WTC11 (cell line): ENCODE data around the gene OR2V2.

ENCODE experiments used
- ATF6 ChIP-seq: sonication (generic); formaldehyde crosslinking; IDR thresholded peaks from 2 replicates; pipeline ENCODE4 v1.8.1; 2023; ENCODE audit warnings: mild to moderate bottlenecking, missing genetic modification reagents
- CREM ChIP-seq: sonication (generic); formaldehyde crosslinking; IDR thresholded peaks from 2 replicates; pipeline ENCODE4 v1.8.1; 2022; ENCODE audit warnings: mild to moderate bottlenecking, missing genetic modification reagents, moderate library complexity
- NFYB ChIP-seq: sonication (generic); formaldehyde crosslinking; conservative IDR thresholded peaks from 2 replicates; pipeline ENCODE4 v1.8.0; 2022; ENCODE audit warnings: low read depth, missing genetic modification reagents
- TCF7 ChIP-seq: sonication (generic); formaldehyde crosslinking; IDR thresholded peaks from 2 replicates; pipeline ENCODE4 v1.8.0; 2022; ENCODE audit warnings: mild to moderate bottlenecking, low read depth, missing genetic modification reagents, moderate library complexity
- TF ChIP-seq, protein P1 (sequence below): fragments of 200-600 bp; IDR thresholded peaks from 2 replicates; pipeline ENCODE4 v1.8.0; 2022; ENCODE audit warnings: antibody characterized with exemption

DNA sequence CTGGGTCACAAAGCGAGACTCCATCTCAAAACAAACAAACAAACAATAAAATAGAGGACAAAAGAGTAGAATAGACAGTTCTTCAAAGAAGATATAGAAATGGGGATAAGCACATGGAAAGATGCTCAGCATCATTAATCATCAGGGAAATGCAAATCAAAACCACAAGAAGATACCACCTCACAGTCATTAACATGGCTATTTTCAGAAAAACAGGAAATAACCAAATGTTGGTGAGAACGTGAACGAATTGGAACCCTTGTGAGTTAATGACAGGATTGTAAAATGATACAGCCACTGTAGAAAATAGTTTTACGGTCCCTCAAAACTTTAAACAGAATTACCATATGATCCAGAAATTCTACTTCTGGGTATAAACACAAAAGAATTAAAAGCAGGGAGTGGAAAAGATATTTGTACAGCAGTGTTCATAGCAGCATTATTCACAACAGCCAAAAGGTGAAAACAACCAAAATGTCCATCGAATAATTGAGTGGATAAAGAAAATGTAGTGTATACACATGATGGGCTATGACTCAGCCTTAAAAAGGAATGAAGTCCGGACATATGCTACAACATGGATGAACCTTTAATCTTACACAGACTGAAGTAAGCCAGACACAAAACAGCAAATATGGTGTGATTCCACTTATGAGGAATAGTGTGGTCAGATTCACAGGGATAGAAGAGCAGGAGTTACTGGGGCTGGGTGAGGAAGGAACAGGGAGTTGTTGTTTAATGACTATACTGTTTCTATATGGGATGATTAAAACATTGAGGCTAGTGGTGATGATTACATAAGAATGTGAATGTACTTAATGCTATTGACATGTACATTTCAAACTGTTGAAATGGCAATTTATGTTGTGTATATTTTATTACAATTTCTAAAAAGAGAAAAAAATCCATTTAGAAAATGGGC is 19.7 kb downstream of the OR2V2 start:
- no peak for TF ChIP-seq CREM (CRISPR knock-in tag)
- TF ChIP-seq, protein P1, sequence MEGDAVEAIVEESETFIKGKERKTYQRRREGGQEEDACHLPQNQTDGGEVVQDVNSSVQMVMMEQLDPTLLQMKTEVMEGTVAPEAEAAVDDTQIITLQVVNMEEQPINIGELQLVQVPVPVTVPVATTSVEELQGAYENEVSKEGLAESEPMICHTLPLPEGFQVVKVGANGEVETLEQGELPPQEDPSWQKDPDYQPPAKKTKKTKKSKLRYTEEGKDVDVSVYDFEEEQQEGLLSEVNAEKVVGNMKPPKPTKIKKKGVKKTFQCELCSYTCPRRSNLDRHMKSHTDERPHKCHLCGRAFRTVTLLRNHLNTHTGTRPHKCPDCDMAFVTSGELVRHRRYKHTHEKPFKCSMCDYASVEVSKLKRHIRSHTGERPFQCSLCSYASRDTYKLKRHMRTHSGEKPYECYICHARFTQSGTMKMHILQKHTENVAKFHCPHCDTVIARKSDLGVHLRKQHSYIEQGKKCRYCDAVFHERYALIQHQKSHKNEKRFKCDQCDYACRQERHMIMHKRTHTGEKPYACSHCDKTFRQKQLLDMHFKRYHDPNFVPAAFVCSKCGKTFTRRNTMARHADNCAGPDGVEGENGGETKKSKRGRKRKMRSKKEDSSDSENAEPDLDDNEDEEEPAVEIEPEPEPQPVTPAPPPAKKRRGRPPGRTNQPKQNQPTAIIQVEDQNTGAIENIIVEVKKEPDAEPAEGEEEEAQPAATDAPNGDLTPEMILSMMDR = no peak
- TF ChIP-seq TCF7 = no peak
- no peak for TF ChIP-seq ATF6
- TF ChIP-seq NFYB (CRISPR knock-in tag) = no peak
